Measurements from ENCODE around the gene CDC27. TPM values are rescaled to one million over a fixed set of nuclear protein-coding genes. Genes with fewer than 3 reads are reported as not detected.
"Not testable (repeated sequence)": the region's sequence is repeated elsewhere in the genome, so short reads cannot be mapped to it uniquely, and the experiment has no call there.

Gene CDC27
- 63.3 TPM for polyA plus RNA-seq (ENCODE audit: insufficient read length)
- long read RNA-seq, donor 1, partial matches to known transcripts, result 16 of 16 reads
- long read RNA-seq, donor 1, other reads (novel, unspliced or antisense), result 0 of 16 reads
- long read RNA-seq, donor 2, result 0 reads
- long read RNA-seq, donor 3, partial matches to known transcripts, result 0 of 1 reads
- long read RNA-seq, donor 3, other reads (novel, unspliced or antisense), result 0 of 1 reads
- long read RNA-seq, donor 4, result 0 reads
- long read RNA-seq, donor 5, partial matches to known transcripts, result 0 of 2 reads
- long read RNA-seq, donor 5, other reads (novel, unspliced or antisense), result 0 of 2 reads
- long read RNA-seq, donor 6, result 0 reads
- long read RNA-seq, donor 7, full-length matches to known transcripts, result 2 of 2 reads
- long read RNA-seq, donor 7, partial matches to known transcripts, result 0 of 2 reads
- long read RNA-seq, donor 7, other reads (novel, unspliced or antisense), result 0 of 2 reads
- long read RNA-seq, donor 8, result 0 reads

- peak; percentile 100 for DNase-seq
Measured at GRCh38 chr17:47188876-47189731, at the start of gene CDC27. CDC27 (minus strand) TSS chr17:47189295; CDS start chr17:47189172, 123 bp downstream.

GRCh38 chr17:47238321-47239010 is 49.4 kb upstream of the CDC27 start:
- no peak for DNase-seq

GRCh38 chr17:47237841-47238240 is 48.7 kb upstream of the CDC27 start:
- DNase-seq, result no peak

- DNase-seq, result no peak
Measured at GRCh38 chr17:47235923-47236322, 46.8 kb upstream of the CDC27 start.

GRCh38 chr17:47235506-47235905 is 46.4 kb upstream of the CDC27 start:
- no peak for DNase-seq

- no peak for DNase-seq
Measured at GRCh38 chr17:47232465-47232864, 43.4 kb upstream of the CDC27 start.

GRCh38 chr17:47231866-47232265 is 42.8 kb upstream of the CDC27 start:
- DNase-seq, result no peak

GRCh38 chr17:47231334-47231733 is 42.2 kb upstream of the CDC27 start:
- DNase-seq, result no peak

- no peak for DNase-seq
Measured at GRCh38 chr17:47230864-47231263, 41.8 kb upstream of the CDC27 start.

GRCh38 chr17:47229535-47230443 is 40.7 kb upstream of the CDC27 start:
- peak; percentile 89 for DNase-seq

GRCh38 chr17:47227862-47228261 is 38.8 kb upstream of the CDC27 start:
- no peak for DNase-seq

- DNase-seq, result no peak
Measured at GRCh38 chr17:47225911-47226688, 37.0 kb upstream of the CDC27 start.

- no peak for DNase-seq
Measured at GRCh38 chr17:47225436-47225858, 36.4 kb upstream of the CDC27 start.

- DNase-seq, result no peak
Measured at GRCh38 chr17:47224966-47225365, 35.9 kb upstream of the CDC27 start.

- not testable (repeated sequence) for DNase-seq
Measured at GRCh38 chr17:47224077-47224476, 35.0 kb upstream of the CDC27 start.

- DNase-seq, result no peak
Measured at GRCh38 chr17:47223460-47223859, 34.4 kb upstream of the CDC27 start.

- DNase-seq, result no peak
Measured at GRCh38 chr17:47223007-47223406, 33.9 kb upstream of the CDC27 start.

GRCh38 chr17:47222047-47222446 is 33.0 kb upstream of the CDC27 start:
- no peak for DNase-seq

- no peak for DNase-seq
Measured at GRCh38 chr17:47221154-47221553, 32.1 kb upstream of the CDC27 start.

GRCh38 chr17:47220531-47220999 is 31.5 kb upstream of the CDC27 start:
- DNase-seq, result no peak

All from left kidney (tissue), 8 donors.